Karpas-422 (cell line): ENCODE measurements around the gene ZFAND2A. TPM values are rescaled to one million over a fixed set of nuclear protein-coding genes. Genes with fewer than 3 reads are reported as not detected.

Experiments used
- DNase-seq: peaks from one replicate; pipeline ENCODE4 v3.0.0-alpha.2; 2015
- H2AFZ ChIP-seq: fragments of 200-600 bp; sonication (generic); 2 replicates; pipeline ENCODE4 v1.6.1; 2014; ENCODE audit warnings: antibody characterized with exemption, low read length, mixed read lengths
- H3K27ac ChIP-seq: fragments of 200-600 bp; sonication (generic); 2 replicates; pipeline ENCODE4 v1.5.1; 2014; ENCODE audit warnings: mild to moderate bottlenecking, low read length, moderate library complexity
- H3K27me3 ChIP-seq: fragments of 200-600 bp; sonication (generic); 2 replicates; pipeline ENCODE4 v1.6.1; 2014; ENCODE audit warnings: low read length, mixed read lengths
- H3K36me3 ChIP-seq: fragments of 200-600 bp; sonication (generic); 2 replicates; pipeline ENCODE4 v1.6.1; 2014; ENCODE audit warnings: low read length, mixed read lengths; ENCODE audit not compliant: insufficient read depth
- H3K4me1 ChIP-seq: fragments of 200-600 bp; sonication (generic); 2 replicates; pipeline ENCODE4 v1.6.1; 2014; ENCODE audit warnings: mild to moderate bottlenecking, low read length, mixed read lengths
- H3K4me2 ChIP-seq: fragments of 200-600 bp; sonication (generic); 2 replicates; pipeline ENCODE4 v1.6.1; 2014; ENCODE audit warnings: low read length, low read depth, mild to moderate bottlenecking; ENCODE audit not compliant: poor library complexity, severe bottlenecking
- H3K4me3 ChIP-seq: fragments of 200-600 bp; sonication (generic); 2 replicates; pipeline ENCODE4 v1.5.1; 2014; ENCODE audit warnings: mild to moderate bottlenecking, antibody characterized with exemption, low read length, mixed read lengths
- H3K79me2 ChIP-seq: fragments of 200-600 bp; sonication (generic); 2 replicates; pipeline ENCODE4 v1.6.1; 2014; ENCODE audit warnings: mild to moderate bottlenecking, low read length, mixed read lengths
- H3K9ac ChIP-seq: fragments of 200-600 bp; sonication (generic); 2 replicates; pipeline ENCODE4 v1.6.0; 2014; ENCODE audit warnings: low read length
- H3K9me2 ChIP-seq: fragments of 200-600 bp; sonication (generic), shearing (Covaris generic); replicated peaks from 2 replicates; pipeline ENCODE4 v1.6.0; 2014; ENCODE audit warnings: mild to moderate bottlenecking, low read length, moderate library complexity; ENCODE audit not compliant: insufficient read depth
- H3K9me3 ChIP-seq: fragments of 300-700, 200-600 bp; sonication (generic); 2 replicates; pipeline ENCODE4 v1.6.1; 2014; ENCODE audit warnings: low read length, mixed read lengths
- H4K20me1 ChIP-seq: fragments of 200-600 bp; sonication (generic); 2 replicates; pipeline ENCODE4 v1.6.1; 2014; ENCODE audit warnings: mild to moderate bottlenecking, antibody characterized with exemption, low read length, low read depth; ENCODE audit not compliant: insufficient read depth
- total RNA-seq: library from RNA; depleted of rRNA; stranded (reverse); fragments of >200 nt; shearing (Covaris generic); gene quantifications from 2 replicates; pipeline ENCODE4 v1.2.3, GENCODE V29; 2014; ENCODE audit warnings: low replicate concordance

Gene ZFAND2A
- total RNA-seq, 1 experiment from 2014 or later = 11.5 TPM

DNA sequence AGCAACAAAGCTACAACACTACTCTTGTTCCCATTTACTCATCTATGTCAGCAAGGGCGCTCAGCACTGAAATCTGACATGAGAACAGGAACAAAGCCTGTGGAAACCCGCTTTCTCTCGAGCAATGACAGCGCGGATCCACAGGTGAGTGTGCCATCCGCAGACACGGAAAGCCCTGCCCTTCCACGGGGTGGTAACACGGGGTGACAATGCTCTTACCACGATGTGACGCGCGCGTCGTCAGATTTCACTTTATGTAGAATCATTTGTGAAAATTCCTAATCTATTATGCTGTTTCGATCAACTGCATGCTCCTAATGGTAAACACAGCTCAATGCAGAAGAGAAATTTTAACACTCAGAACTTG is 34.4 kb downstream of the ZFAND2A start:
- no peak overlapping the region for H3K4me3 ChIP-seq
- no peaks in the 10 kb centered on the region for H3K27me3 ChIP-seq
- no peak overlapping the region for H3K4me2 ChIP-seq
- DNase-seq = no peak
- H3K9ac ChIP-seq = no peak overlapping the region
- no peaks in the 10 kb centered on the region for H3K79me2 ChIP-seq
- no peaks in the 10 kb centered on the region for H3K9me2 ChIP-seq
- H3K27ac ChIP-seq = no peak overlapping the region
- peaks cover 9% of the 10 kb centered on the region for H3K4me1 ChIP-seq
- H3K9me3 ChIP-seq = no peaks in the 10 kb centered on the region
- no peaks in the 10 kb centered on the region for H3K36me3 ChIP-seq
- no peak overlapping the region for H2AFZ ChIP-seq
- peaks cover 25% of the 10 kb centered on the region; the same call in 1 of the 2 replicates for H4K20me1 ChIP-seq

DNA sequence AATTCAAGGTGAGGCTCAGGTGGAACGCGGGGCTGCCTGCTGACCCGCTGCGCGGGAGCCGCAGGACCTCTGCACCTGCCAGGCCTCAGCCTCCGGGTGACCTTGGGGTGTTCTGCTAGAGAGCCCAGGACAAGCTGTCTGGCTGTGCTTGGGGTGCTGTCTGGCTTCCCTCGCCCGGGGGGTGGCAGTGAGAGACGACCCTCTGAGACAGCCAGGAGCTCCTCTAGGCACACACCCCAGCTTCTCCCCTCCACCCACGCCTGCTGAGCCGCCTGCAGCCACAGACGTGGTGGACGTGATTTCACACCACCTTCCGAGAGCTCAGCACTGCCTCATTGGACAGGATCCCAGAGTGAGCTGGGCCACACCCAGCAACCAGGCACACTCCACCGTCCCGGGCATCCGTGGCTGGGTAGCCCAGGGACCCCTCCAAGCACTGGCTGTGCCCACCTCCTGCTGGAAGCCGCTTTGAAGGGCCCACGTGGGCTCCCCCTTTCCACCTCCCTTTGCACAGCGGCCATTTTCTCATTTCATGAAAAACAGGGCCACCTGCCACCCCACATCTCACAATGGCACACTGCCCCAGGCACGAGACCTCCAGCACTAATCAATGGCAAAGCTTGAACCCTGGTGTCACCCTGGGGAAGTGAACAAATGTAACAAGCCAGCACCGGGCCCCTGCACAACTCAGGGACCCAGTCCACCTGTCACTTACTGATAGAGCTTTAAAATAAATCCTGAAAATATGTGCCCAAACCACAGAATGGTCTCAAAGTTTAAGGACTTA is 35.0 kb downstream of the ZFAND2A start:
- H3K79me2 ChIP-seq = no peaks in the 10 kb centered on the region
- H3K4me2 ChIP-seq = no peak overlapping the region
- no peak overlapping the region for H3K27ac ChIP-seq
- no peak for DNase-seq
- no peaks in the 10 kb centered on the region for H3K9me3 ChIP-seq
- no peak overlapping the region for H3K9ac ChIP-seq
- peaks cover 9% of the 10 kb centered on the region for H3K4me1 ChIP-seq
- no peak overlapping the region for H3K4me3 ChIP-seq
- no peak overlapping the region for H2AFZ ChIP-seq
- H3K36me3 ChIP-seq = no peaks in the 10 kb centered on the region
- no peaks in the 10 kb centered on the region for H3K9me2 ChIP-seq
- H4K20me1 ChIP-seq = peaks cover 25% of the 10 kb centered on the region; the same call in 1 of the 2 replicates
- H3K27me3 ChIP-seq = no peaks in the 10 kb centered on the region

DNA sequence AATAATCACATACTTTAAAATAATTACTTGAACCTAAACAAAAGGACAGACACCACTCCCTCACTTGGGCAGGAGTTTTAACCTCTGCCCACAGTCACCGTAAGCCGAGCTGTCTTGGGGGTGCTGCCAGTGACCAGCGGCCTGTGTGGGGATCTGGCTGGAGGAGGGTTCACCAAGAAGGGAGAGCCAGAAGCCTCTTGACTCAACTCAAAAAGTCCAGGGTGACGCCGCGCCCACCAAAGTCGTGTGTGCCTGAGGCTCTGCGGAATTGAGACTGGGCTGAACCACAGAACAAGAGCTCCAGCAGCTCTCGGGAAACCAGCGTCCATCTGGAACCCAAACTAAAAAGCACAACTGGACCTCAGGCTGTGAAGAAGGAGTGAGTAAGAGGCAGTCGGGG is 35.8 kb downstream of the ZFAND2A start:
- no peaks in the 10 kb centered on the region for H3K79me2 ChIP-seq
- no peaks in the 10 kb centered on the region for H3K9me2 ChIP-seq
- H3K9ac ChIP-seq = no peak overlapping the region
- H4K20me1 ChIP-seq = peaks cover 25% of the 10 kb centered on the region; the same call in 1 of the 2 replicates
- H2AFZ ChIP-seq = no peak overlapping the region
- peaks cover 9% of the 10 kb centered on the region for H3K4me1 ChIP-seq
- H3K36me3 ChIP-seq = no peaks in the 10 kb centered on the region
- H3K27ac ChIP-seq = no peak overlapping the region
- H3K9me3 ChIP-seq = no peaks in the 10 kb centered on the region
- no peaks in the 10 kb centered on the region for H3K27me3 ChIP-seq
- DNase-seq = no peak
- H3K4me2 ChIP-seq = no peak overlapping the region
- no peak overlapping the region for H3K4me3 ChIP-seq

GRCh38 chr7:1123715-1124114 is 36.3 kb downstream of the ZFAND2A start:
- Histone ChIP-seq H3K9ac (no peak overlapping the region), H3K27ac (no peak overlapping the region), H3K4me2 (no peak overlapping the region), H4K20me1 (peaks cover 25% of the 10 kb centered on the region; the same call in 1 of the 2 replicates), H3K4me1 (peaks cover 9% of the 10 kb centered on the region), H2AFZ (no peak overlapping the region), H3K36me3 (no peaks in the 10 kb centered on the region), H3K9me3 (no peaks in the 10 kb centered on the region), H3K4me3 (no peak overlapping the region), H3K79me2 (no peaks in the 10 kb centered on the region), H3K9me2 (no peaks in the 10 kb centered on the region), H3K27me3 (no peaks in the 10 kb centered on the region)
- no peak for DNase-seq

GRCh38 chr7:1122832-1123501 is 37.0 kb downstream of the ZFAND2A start:
- Histone ChIP-seq H3K27me3 (no peaks in the 10 kb centered on the region), H3K4me2 (no peak overlapping the region), H2AFZ (no peak overlapping the region), H3K36me3 (no peaks in the 10 kb centered on the region), H3K4me1 (peaks cover 9% of the 10 kb centered on the region), H3K4me3 (no peak overlapping the region), H3K27ac (no peak overlapping the region), H3K9me3 (no peaks in the 10 kb centered on the region), H3K9ac (no peak overlapping the region), H3K9me2 (no peaks in the 10 kb centered on the region), H3K79me2 (no peaks in the 10 kb centered on the region), H4K20me1 (peaks cover 25% of the 10 kb centered on the region; the same call in 1 of the 2 replicates)
- no peak for DNase-seq

GRCh38 chr7:1121886-1122831 is 37.8 kb downstream of the ZFAND2A start:
- Histone ChIP-seq H4K20me1 (peaks cover 25% of the 10 kb centered on the region; the same call in 1 of the 2 replicates), H3K9me3 (no peaks in the 10 kb centered on the region), H3K9me2 (no peaks in the 10 kb centered on the region), H3K4me3 (no peak overlapping the region), H3K27ac (no peak overlapping the region), H3K4me2 (no peak overlapping the region), H2AFZ (no peak overlapping the region), H3K4me1 (peaks cover 9% of the 10 kb centered on the region), H3K79me2 (no peaks in the 10 kb centered on the region), H3K36me3 (no peaks in the 10 kb centered on the region), H3K27me3 (no peaks in the 10 kb centered on the region), H3K9ac (no peak overlapping the region)
- DNase-seq = peak; percentile 44

DNA sequence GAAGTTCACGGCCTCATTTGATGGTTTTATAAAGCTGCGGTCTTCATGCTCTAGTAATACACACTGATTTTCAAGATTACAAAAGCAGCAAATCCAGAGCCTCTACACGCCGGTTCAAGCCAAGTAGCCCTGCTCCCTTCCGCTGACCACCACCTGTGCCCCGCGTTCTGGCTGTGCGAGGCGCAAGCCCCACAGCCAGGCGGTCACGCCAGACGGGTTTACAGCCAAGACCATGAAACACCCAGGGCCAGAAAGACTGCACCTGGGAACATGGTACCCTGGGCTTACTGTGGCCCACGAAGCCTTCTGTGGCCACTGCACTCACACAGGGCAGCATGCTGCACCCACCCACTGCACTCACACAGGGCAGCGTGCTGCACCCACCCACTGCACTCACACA is 38.5 kb downstream of the ZFAND2A start:
- Histone ChIP-seq H3K4me3 (no peak overlapping the region), H4K20me1 (peaks cover 25% of the 10 kb centered on the region; the same call in 1 of the 2 replicates), H3K9ac (no peak overlapping the region), H3K4me1 (peaks cover 9% of the 10 kb centered on the region), H3K27ac (no peak overlapping the region), H3K9me2 (no peaks in the 10 kb centered on the region), H3K9me3 (no peaks in the 10 kb centered on the region), H3K79me2 (no peaks in the 10 kb centered on the region), H3K27me3 (no peaks in the 10 kb centered on the region), H2AFZ (no peak overlapping the region), H3K36me3 (no peaks in the 10 kb centered on the region), H3K4me2 (no peak overlapping the region)
- DNase-seq = no peak

GRCh38 chr7:1120791-1121190 is 39.2 kb downstream of the ZFAND2A start:
- no peaks in the 10 kb centered on the region for H3K36me3 ChIP-seq
- peaks cover 9% of the 10 kb centered on the region for H3K4me1 ChIP-seq
- H3K4me2 ChIP-seq = no peak overlapping the region
- H3K4me3 ChIP-seq = no peak overlapping the region
- no peak for DNase-seq
- peaks cover 25% of the 10 kb centered on the region; the same call in 1 of the 2 replicates for H4K20me1 ChIP-seq
- H3K27ac ChIP-seq = no peak overlapping the region
- no peaks in the 10 kb centered on the region for H3K79me2 ChIP-seq
- no peak overlapping the region for H3K9ac ChIP-seq
- H3K9me3 ChIP-seq = no peaks in the 10 kb centered on the region
- no peaks in the 10 kb centered on the region for H3K9me2 ChIP-seq
- H3K27me3 ChIP-seq = no peaks in the 10 kb centered on the region
- no peak overlapping the region for H2AFZ ChIP-seq
